Measurements from ENCODE around the gene SMIM29. TPM values are rescaled to one million over a fixed set of nuclear protein-coding genes. Genes with fewer than 3 reads are reported as not detected.
A peak's percentile ranks its signal among the peaks of the same experiment; 100 is the strongest.
"Not testable (repeated sequence)": the region's sequence is repeated elsewhere in the genome, so short reads cannot be mapped to it uniquely, and the experiment has no call there.

The SMIM29 gene
- total RNA-seq, 1 experiment from 2014 or later: 25.8 TPM

GRCh38 chr6:34272013-34272926 is 23.5 kb upstream of the SMIM29 start:
- H3F3A ChIP-seq (ENCODE audit: low read length, unreplicated experiment): no peaks in the 10 kb centered on the region
- H3K9me2 ChIP-seq (replicated peaks; ENCODE audit: low read length): no peaks in the 10 kb centered on the region
- H3K79me2 ChIP-seq (ENCODE audit: low read length): no peaks in the 10 kb centered on the region
- no peak overlapping the region for H3K4me2 ChIP-seq (ENCODE audit: low read length)
- H2AFZ ChIP-seq (ENCODE audit: low read length): no peak overlapping the region
- intact Hi-C loops (cut with micrococcal nuclease): no loop called here
- no peak; the same call in 1 of the 2 replicates for ATAC-seq
- TF ChIP-seq EZH2 (IDR thresholded peaks at IDR 0.05; ENCODE audit: low read length, unreplicated experiment): no peak
- peak; percentile 24; the same call in 1 of the 2 replicates for TF ChIP-seq CTCF (conservative IDR thresholded peaks at IDR 0.05; ENCODE audit: low read depth, low read length)
- no peaks in the 10 kb centered on the region for H3K4me1 ChIP-seq (ENCODE audit: insufficient read depth, low read length)
- no peaks in the 10 kb centered on the region for H3K27me3 ChIP-seq (ENCODE audit: low read length)
- H3K4me3 ChIP-seq (ENCODE audit: low read length): no peak overlapping the region
- no peak overlapping the region for H3K9ac ChIP-seq (ENCODE audit: low read length)
- BruUV-seq (replicated peaks): no TSS peak
- no peaks in the 10 kb centered on the region for H4K20me1 ChIP-seq (ENCODE audit: low read length)
- POLR2A ChIA-PET (ENCODE audit: unreplicated experiment): no interaction called here
- no peak overlapping the region for H3K27ac ChIP-seq (ENCODE audit: low read length)
- no peaks in the 10 kb centered on the region for H3K9me3 ChIP-seq (ENCODE audit: low read length)
- no peak for DNase-seq
- CTCF ChIA-PET: interaction anchor here (0.6 kb wide), 1 partner anchor 49 kb away, joined by 3 read pairs; no protein-coding TSS in a partner anchor
- no peaks in the 10 kb centered on the region for H3K36me3 ChIP-seq (ENCODE audit: low read depth, low read length)

GRCh38 chr6:34269658-34270341 is 21.0 kb upstream of the SMIM29 start:
- POLR2A ChIA-PET (ENCODE audit: unreplicated experiment); H3K4me1 ChIP-seq (ENCODE audit: insufficient read depth, low read length); H3K9me3 ChIP-seq (ENCODE audit: low read length); H3K36me3 ChIP-seq (ENCODE audit: low read depth, low read length); DNase-seq; CTCF ChIA-PET; H2AFZ ChIP-seq (ENCODE audit: low read length); H3K4me3 ChIP-seq (ENCODE audit: low read length); H3K9me2 ChIP-seq (replicated peaks; ENCODE audit: low read length); H3K9ac ChIP-seq (ENCODE audit: low read length); BruUV-seq (replicated peaks); H3K79me2 ChIP-seq (ENCODE audit: low read length); H4K20me1 ChIP-seq (ENCODE audit: low read length); H3K27ac ChIP-seq (ENCODE audit: low read length); H3F3A ChIP-seq (ENCODE audit: low read length, unreplicated experiment); intact Hi-C loops (cut with micrococcal nuclease); ATAC-seq; H3K4me2 ChIP-seq (ENCODE audit: low read length); H3K27me3 ChIP-seq (ENCODE audit: low read length): not testable (repeated sequence)

- H3K4me3 ChIP-seq (ENCODE audit: low read length); H3K4me2 ChIP-seq (ENCODE audit: low read length); BruUV-seq (replicated peaks); H3K79me2 ChIP-seq (ENCODE audit: low read length); H4K20me1 ChIP-seq (ENCODE audit: low read length); DNase-seq; H3K27ac ChIP-seq (ENCODE audit: low read length); H3K9me3 ChIP-seq (ENCODE audit: low read length); H3K4me1 ChIP-seq (ENCODE audit: insufficient read depth, low read length); H3K9ac ChIP-seq (ENCODE audit: low read length); CTCF ChIA-PET; H2AFZ ChIP-seq (ENCODE audit: low read length); ATAC-seq; intact Hi-C loops (cut with micrococcal nuclease); POLR2A ChIA-PET (ENCODE audit: unreplicated experiment); H3K27me3 ChIP-seq (ENCODE audit: low read length); H3K36me3 ChIP-seq (ENCODE audit: low read depth, low read length); H3K9me2 ChIP-seq (replicated peaks; ENCODE audit: low read length); H3F3A ChIP-seq (ENCODE audit: low read length, unreplicated experiment): not testable (repeated sequence)
These were observed 20.3 kb upstream of the SMIM29 start for GRCh38 chr6:34269132-34269531.
